GM21717 (cell line): Measurements from ENCODE around the gene MICAL2.

Experiments used
- ATAC-seq: cut with Tn5 transposase; IDR thresholded peaks from one replicate; pipeline ENCODE4 v1.9.1; 2021; ENCODE audit warnings: mild to moderate bottlenecking, moderate library complexity; ENCODE audit not compliant: unreplicated experiment

MICAL2 gene

DNA sequence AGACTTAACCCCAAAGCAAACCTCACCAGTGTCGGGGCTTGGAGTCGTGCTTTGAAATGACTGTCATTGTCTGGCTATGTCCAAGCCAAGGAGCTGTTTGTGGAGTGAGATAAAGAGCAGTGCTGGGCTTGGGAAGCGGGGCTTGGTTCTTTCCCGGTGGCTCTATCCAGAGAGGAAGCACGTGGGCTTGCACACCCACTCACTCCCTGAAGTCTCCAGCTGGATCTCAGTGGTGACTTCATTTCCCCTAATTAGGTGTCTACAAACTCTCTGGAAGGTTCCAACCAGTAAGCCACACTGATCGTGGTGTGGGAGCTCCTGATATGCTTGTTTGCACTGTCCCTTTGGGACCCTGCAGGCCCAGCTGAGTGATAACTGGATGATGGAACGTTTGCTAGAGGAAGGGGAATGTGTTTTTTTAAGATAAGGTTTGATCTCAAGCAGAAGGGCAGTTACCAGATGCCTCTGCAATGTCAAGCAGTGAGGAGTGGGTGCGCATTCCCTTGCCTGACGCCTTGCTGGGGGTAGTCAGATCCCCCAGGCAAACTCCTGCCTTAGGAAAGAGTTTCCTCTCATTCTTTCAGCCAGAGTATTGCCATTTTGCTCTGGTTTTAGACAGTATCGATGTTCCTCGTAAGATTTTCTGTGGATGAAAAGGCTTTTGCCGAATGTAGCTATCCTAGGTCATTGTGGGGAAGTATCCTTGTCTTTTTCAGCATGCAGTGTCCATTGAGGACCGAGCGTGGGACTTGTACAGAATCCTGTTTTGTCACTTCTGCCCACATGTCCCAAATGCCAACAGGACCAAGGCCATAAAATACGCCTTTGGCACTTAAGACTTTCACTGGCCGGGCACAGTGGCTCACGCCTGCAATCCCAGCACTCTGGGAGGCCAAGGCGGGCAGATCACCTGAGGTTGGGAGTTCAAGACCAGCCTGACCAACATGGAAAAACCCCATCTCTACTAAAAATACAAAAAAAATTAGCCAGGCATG lies 90.9 kb downstream of the MICAL2 start:
- no peak for ATAC-seq

DNA sequence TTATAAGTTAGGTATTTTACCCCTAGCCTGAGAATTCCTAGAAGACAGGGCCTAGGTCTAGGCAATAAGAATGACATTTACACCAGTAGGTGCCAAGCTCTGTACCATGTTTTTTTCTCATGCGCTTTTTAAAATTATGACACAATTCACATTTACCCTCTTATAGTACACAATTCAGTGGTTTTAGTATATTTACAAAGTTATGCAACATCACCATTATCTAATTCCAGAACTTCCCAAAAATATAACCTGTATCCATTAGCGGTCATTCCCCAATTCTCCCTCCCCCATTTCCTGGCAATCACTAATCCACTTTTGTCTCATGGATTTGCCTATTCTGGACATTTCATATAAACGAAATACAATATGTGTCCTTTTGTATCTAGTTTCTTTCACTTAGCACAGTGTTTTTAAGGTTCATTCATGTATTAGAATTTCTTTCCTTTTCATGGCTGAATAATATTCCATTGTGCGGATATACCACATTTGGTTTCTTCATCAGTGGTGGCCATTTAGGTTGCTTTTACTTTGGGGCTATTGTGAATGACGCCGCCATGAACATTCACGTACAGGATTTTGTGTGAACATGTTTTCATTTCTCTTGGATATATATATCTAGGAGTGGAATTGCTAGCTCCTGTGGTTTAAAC lies 92.4 kb downstream of the MICAL2 start:
- no peak for ATAC-seq

- no peak for ATAC-seq
These were observed 94.1 kb downstream of the MICAL2 start for GRCh38 chr11:12204506-12204905.

DNA sequence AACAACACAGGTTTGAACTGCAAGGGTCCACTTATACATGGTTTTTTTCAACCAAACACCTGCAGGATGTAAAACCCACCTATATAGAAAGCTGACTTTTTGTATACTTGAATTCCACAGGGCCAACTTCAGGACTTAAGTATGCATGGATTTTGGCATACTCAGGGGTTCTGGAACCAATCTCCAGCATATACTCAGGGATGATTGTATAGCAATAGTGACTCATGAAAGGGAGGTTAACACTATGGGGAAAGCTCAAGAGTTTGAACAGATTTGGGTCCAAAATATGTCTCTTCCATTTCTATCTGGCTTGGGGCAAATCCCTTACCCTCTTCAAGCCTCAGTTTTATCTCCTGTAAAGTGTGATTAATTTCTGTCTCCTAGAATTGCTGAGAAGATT lies 94.9 kb downstream of the MICAL2 start:
- no peak for ATAC-seq

DNA sequence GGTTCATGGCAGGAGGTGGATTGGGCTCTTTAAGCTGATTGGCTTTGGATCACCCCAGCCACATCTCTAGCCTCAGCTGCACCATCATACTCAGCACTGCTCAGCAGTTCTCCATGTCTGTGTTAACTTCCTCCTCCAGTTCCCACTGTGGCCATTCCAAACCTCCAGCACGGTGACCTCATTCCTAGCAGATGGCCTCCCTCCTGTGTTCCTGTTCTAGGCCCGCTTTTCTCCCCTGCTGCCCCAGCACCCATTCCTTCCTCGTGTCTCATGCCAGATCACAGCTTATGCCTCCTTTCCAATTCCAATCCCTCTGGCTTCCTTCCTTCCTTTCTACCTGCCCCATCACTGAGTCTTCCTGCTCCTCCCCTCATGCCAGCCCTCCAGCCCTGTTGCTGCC lies 96.1 kb downstream of the MICAL2 start:
- no peak for ATAC-seq

DNA sequence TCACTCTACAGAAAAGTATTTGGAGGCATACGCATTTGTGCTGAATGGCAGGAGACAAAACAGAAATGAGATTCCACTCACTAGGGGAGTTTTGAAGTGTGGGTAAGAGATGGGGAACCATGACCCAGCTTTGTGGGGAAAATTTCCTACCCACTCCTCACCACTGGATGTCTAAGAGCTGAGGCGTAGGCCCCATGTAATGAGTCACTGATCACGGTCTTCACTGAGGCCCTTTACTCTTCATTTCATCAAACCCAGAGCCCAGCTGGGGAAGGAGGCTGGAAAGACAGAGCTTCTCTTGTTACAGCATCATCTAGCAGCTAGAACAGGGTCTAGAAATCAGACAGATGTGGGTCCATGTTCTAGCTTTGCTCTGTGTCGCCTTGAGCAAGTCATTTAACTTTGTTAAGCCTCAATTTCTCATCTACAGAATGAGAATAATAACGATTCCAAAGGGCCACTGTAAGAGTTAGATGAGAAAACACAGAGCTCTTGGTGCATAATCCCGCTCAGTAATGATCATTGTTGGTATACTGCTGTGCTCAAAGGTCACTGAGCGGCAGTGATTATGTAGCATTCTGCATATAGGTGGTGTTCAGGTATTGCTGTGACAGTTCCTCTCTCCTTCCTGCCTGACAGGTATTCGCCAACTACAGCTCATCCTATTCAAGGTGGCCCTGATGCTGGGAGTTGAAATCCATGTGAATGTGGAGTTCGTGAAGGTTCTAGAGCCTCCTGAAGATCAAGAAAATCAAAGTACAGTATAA lies 97.2 kb downstream of the MICAL2 start:
- ATAC-seq, result peak; percentile 50

DNA sequence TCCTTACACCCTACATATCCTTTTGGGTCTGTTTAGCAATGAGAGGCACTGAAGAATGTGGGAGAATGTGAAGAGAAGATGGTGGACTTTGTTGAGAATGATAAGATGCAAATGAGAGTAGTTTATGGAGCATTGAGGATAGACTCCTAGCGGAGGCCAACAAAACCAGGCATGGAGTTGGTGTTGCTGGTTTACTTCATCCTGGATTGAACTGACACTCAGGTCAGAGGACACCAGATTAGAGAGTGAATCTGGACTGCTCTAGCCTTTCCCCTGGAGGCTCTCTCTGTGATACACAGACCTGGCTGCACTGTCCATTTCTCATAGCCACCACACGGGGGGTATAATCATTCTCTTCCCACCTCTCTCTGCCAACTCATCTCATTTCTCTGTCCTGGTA lies 98.7 kb downstream of the MICAL2 start:
- no peak for ATAC-seq

DNA sequence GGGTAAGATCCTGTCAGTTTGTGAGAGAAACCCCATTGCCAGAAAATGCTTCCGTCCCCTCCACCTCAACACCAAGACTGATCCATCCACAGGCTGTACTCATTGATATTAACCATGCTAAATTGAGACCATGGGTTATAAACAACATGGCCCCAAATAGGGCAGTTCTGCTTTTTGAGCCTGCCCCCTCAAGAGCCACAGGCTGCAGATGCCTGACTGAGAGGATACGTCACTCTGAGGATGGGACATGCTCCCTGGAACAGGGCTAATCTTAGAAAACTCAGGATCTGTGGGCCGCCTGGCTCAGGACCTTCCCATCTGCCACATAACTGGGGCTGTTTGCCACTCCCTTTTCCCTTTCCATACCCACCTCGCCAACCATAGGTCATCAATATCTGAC lies 99.8 kb downstream of the MICAL2 start:
- ATAC-seq, result no peak

- peak; percentile 45 for ATAC-seq
These were observed 101.1 kb downstream of the MICAL2 start for GRCh38 chr11:12211331-12212065.

GRCh38 chr11:12212174-12212820 lies 101.9 kb downstream of the MICAL2 start:
- ATAC-seq, result no peak

- ATAC-seq, result no peak
These were observed 102.4 kb downstream of the MICAL2 start for GRCh38 chr11:12212821-12213185.

- ATAC-seq, result no peak
These were observed 103.5 kb downstream of the MICAL2 start for GRCh38 chr11:12213883-12214282.

- ATAC-seq, result no peak
These were observed 104.4 kb downstream of the MICAL2 start for GRCh38 chr11:12214751-12215150.

DNA sequence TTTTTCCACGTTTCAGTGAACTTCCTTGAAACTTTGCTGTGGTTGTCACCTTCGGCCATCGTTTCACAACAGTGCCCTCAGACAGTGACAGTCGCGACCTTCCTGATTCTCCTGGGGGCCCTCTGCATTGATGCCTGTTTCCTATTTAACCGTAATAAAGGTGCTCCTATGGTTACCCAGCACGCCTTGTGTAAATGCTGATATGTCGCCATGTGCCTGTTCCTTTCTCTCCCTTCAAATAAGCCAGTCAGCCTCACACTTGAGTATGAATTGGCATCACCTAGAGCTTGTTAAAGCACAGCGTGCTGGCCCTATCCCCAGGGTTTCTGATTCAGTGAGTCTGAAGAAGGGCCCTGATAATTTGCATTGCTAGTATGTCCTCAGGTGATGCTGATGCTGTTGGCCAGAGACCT lies 104.8 kb downstream of the MICAL2 start:
- ATAC-seq, result no peak

- no peak for ATAC-seq
These were observed 105.7 kb downstream of the MICAL2 start for GRCh38 chr11:12216041-12216451.

GRCh38 chr11:12216671-12217374 lies 106.4 kb downstream of the MICAL2 start:
- ATAC-seq, result no peak

- no peak for ATAC-seq
These were observed 107.5 kb downstream of the MICAL2 start for GRCh38 chr11:12217879-12218278.

GRCh38 chr11:12218909-12219308 lies 108.5 kb downstream of the MICAL2 start:
- ATAC-seq, result no peak

DNA sequence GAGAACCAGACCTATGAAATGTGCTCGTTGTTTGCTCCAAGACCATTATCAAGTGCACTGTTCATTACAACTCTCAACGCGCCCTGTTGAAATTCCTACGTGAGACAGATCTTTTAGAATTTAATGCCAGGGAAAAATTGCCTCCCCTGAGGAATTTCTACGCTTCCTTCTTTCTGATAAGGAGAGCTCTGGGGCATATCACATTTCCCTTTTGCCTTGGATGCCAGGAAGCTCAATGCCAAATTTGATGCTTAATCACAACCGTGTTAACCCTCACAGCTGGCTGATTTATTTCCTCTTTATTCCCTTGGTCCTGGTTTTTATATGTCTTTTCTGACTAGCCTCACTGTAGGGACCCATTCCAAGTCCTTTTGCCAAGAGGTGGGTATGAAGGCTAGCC lies 109.4 kb downstream of the MICAL2 start:
- ATAC-seq, result no peak

GRCh38 chr11:12220305-12220704 lies 109.9 kb downstream of the MICAL2 start:
- ATAC-seq, result no peak
